Panc1 (cell line): ENCODE data around the gene PIGW. TPM values are rescaled to one million over a fixed set of nuclear protein-coding genes. Genes with fewer than 3 reads are reported as not detected.
A peak's percentile ranks its signal among the peaks of the same experiment; 100 is the strongest.

ENCODE experiments used
- ATAC-seq: fragments of 200-7000 bp; cut with Tn5 transposase; 2 replicates; pipeline ENCODE4 v1.9.1; 2020; ENCODE audit warnings: mild to moderate bottlenecking, moderate library complexity
- BruUV-seq: library from RNA; stranded (reverse); fragments of 400-500 nt; replicated peaks from 2 replicates; lab custom pipeline; 2021; lab: Mats Ljungman, UMichigan
- CTCF ChIA-PET: fragments of 300-600 bp; sonication (Branson Sonifier 250); formaldehyde crosslinking; loops from one replicate; lab custom pipeline; 2022; ENCODE audit warnings: antibody characterized with exemption; lab: Charles Lee
- POLR2A ChIA-PET: fragments of 300-600 bp; sonication (Branson Sonifier 250); formaldehyde crosslinking; loops from one replicate; lab custom pipeline; 2022; ENCODE audit warnings: antibody characterized with exemption; lab: Charles Lee
- DNase-seq: peaks from one replicate; pipeline ENCODE4 v3.0.0-alpha.2; 2010; ENCODE audit warnings: low read depth, low spot score
- H3K27ac ChIP-seq: 2 replicates; pipeline ENCODE4 v1.5.1; 2011; ENCODE audit warnings: mild to moderate bottlenecking, low read length, inconsistent platforms
- H3K27me3 ChIP-seq: fragments of 200-500 bp; sonication (Bioruptor generic); 2 replicates; pipeline ENCODE4 v1.6.0; 2014; ENCODE audit warnings: low read length, inconsistent platforms; ENCODE audit not compliant: control insufficient read depth, insufficient read depth
- H3K36me3 ChIP-seq: fragments of 200-500 bp; sonication (Bioruptor generic); 2 replicates; pipeline ENCODE4 v1.5.1; 2014; ENCODE audit warnings: inconsistent platforms, mild to moderate bottlenecking, low read length, moderate library complexity; ENCODE audit not compliant: control insufficient read depth, insufficient read depth
- H3K4me1 ChIP-seq: 2 replicates; pipeline ENCODE4 v1.5.1; 2011; ENCODE audit warnings: inconsistent platforms, mild to moderate bottlenecking, low read length, moderate library complexity; ENCODE audit not compliant: control insufficient read depth, insufficient read depth
- H3K4me3 ChIP-seq, 2 experiments: 2 replicates each; pipeline ENCODE4 v1.5.1; 2011 to 2012; ENCODE audit warnings: low read depth in 2 of 2, low read length in 2 of 2, mild to moderate bottlenecking in 2 of 2, inconsistent platforms in 1 of 2, moderate library complexity in 1 of 2
- H3K9me3 ChIP-seq: fragments of 200-500 bp; sonication (Bioruptor generic); 2 replicates; pipeline ENCODE4 v1.5.1; 2014; ENCODE audit warnings: low read depth, mild to moderate bottlenecking, inconsistent platforms, low read length, moderate library complexity; ENCODE audit not compliant: control insufficient read depth, insufficient read depth
- CTCF ChIP-seq: fragments of 450-650 bp; IDR thresholded peaks from 2 replicates; pipeline ENCODE4 v1.5.1; 2017; ENCODE audit warnings: mild to moderate bottlenecking
- POLR2AphosphoS5 ChIP-seq: IDR thresholded peaks from 2 replicates; pipeline ENCODE4 v1.6.1; 2012; ENCODE audit warnings: mild to moderate bottlenecking, low read depth, low read length, moderate library complexity
- REST ChIP-seq, 2 experiments: IDR thresholded peaks; 2 replicates each; pipeline ENCODE4 v1.6.1; 2011 to 2012; ENCODE audit warnings: low read depth in 2 of 2, control low read depth in 1 of 2, low read length in 1 of 2, mild to moderate bottlenecking in 1 of 2, moderate library complexity in 1 of 2; ENCODE audit not compliant: insufficient read depth in 1 of 2
- SIN3A ChIP-seq: IDR thresholded peaks from 2 replicates; pipeline ENCODE4 v1.6.1; 2012; ENCODE audit warnings: low read depth, mild to moderate bottlenecking, low read length, moderate library complexity, borderline replicate concordance; ENCODE audit not compliant: insufficient read depth
- TCF7L2 ChIP-seq: IDR thresholded peaks from 2 replicates; pipeline ENCODE4 v1.6.1; 2011; ENCODE audit warnings: mild to moderate bottlenecking, low read depth, low read length, inconsistent platforms
- in situ Hi-C: cut with HindIII; loops from 2 replicates; pipeline ENCODE4 v1.10.0; 2016; ENCODE audit warnings: low sequenced_read_pairs, low pct_unique_long_range_greater_than_20kb
- intact Hi-C: fragments of 100-400 bp; cut with micrococcal nuclease; formaldehyde crosslinking; loops from one replicate; pipeline ENCODE4 v1.10.0; 2022; ENCODE audit not compliant: unreplicated experiment
- total RNA-seq: library from RNA; stranded (reverse); gene quantifications from one replicate; pipeline ENCODE4 v1.2.1, GENCODE V29; 2021; ENCODE audit not compliant: unreplicated experiment

PIGW gene
- total RNA-seq, 1 experiment from 2014 or later: 16.2 TPM

DNA sequence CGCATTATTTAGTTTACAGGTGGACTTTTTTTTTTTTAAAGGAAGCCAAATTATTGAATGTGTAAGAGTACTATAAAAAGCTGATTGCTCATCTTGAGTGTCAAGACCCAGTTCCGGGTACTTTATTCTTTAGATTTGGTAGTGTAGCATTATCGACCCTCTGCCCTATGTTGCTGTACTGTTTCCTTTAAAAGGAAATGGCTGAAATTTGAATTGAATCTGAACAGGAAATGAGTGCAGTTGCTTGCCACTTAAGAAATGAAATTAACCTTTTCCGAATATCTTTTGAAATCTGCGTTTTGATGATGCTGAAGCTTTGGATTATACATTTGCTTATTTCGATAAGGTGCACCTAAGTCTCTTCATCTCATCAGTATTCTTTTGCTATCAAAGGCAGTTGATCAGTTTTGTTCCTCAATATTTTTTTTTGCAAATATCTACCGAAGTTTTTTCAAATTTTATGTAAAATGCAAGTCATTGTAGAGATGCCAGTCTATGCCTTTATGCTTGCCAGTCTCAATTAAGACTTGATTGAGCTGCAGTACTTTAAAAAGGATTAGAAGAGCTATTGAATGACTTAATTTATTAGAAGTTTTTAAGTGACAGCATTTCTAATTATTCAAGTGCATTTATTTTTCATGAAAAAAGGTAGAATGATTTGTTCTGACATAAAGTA lies 11.8 kb downstream of the PIGW start:
- POLR2A ChIA-PET: no interaction called here
- CTCF ChIA-PET: no interaction called here
- Histone ChIP-seq H3K9me3 (no peaks in the 10 kb centered on the region), H3K36me3 (peaks cover 9% of the 10 kb centered on the region), H3K4me1 (peaks cover 10% of the 10 kb centered on the region), H3K27ac (peak overlapping the region; percentile 89), H3K27me3 (no peaks in the 10 kb centered on the region), H3K4me3 (peak overlapping the region; percentile 77 to 90)
- intact Hi-C loops (no loop called here), in situ Hi-C loops (no loop called here)
- DNase-seq (no peak), ATAC-seq (no peak)
- TF ChIP-seq REST (IDR thresholded peaks at IDR 0.05; ENCODE audit: insufficient read depth in 1 of 2, low read depth in 2 of 2, low read length in 1 of 2) (no peak), CTCF (no peak), SIN3A (no peak), TCF7L2 (no peak), POLR2AphosphoS5 (no peak)
- no TSS peak for BruUV-seq

DNA sequence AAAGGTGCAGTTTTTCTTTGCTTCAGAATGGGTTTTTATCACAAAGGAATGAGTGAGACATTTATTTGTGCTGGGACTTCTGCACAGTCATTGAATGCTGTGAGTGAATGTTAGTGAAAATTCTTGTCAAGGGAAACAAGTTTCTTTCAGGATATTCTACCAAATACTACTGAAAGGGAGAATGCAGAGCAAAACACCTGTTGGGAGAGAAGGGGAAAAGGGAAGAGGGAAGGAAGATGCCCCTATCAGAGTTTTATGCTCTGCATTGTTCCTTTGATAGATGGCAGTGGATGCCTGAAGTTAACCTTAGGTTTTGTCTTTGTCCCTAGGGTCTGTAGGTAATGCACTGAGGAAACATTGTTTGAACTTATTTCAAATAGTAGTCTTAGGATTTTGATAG lies 13.0 kb downstream of the PIGW start:
- intact Hi-C loops (no loop called here), in situ Hi-C loops (no loop called here)
- Histone ChIP-seq H3K4me1 (peaks cover 10% of the 10 kb centered on the region), H3K36me3 (peaks cover 9% of the 10 kb centered on the region), H3K27ac (peak overlapping the region; percentile 89; the same call in 1 of the 2 replicates), H3K9me3 (no peaks in the 10 kb centered on the region), H3K4me3 (peak overlapping the region in 1 of 2 experiments; percentile 90; a peak in 1 of 4 replicates), H3K27me3 (no peaks in the 10 kb centered on the region)
- DNase-seq (no peak), ATAC-seq (no peak)
- CTCF ChIA-PET: no interaction called here
- POLR2A ChIA-PET: no interaction called here
- TF ChIP-seq TCF7L2: no peak
- TF ChIP-seq CTCF: no peak
- TF ChIP-seq POLR2AphosphoS5: no peak
- no peak for TF ChIP-seq SIN3A
- no peak for TF ChIP-seq REST (IDR thresholded peaks at IDR 0.05; ENCODE audit: insufficient read depth in 1 of 2, low read depth in 2 of 2, low read length in 1 of 2)
- no TSS peak for BruUV-seq
